ENCODE data around the gene PFKFB4. TPM values are rescaled to one million over a fixed set of nuclear protein-coding genes. Genes with fewer than 3 reads are reported as not detected.

PFKFB4 gene
- polyA plus RNA-seq, 1 of the 3 experiments (the other 2 are of a cell fraction) = 5.7 TPM

GRCh38 chr3:48569400-48569799 is 12.8 kb upstream of the PFKFB4 start:
- Histone ChIP-seq H2AFZ (ENCODE audit: low read depth) (no peak overlapping the region), H3K36me3 (replicated peaks in 1 of 2; ENCODE audit: control insufficient read depth in 1 of 2, insufficient read depth in 2 of 2, low read length in 1 of 2) (no peaks in the 10 kb centered on the region), H4K20me1 (ENCODE audit: insufficient read depth) (no peaks in the 10 kb centered on the region), H3K9me3 (no peaks in the 10 kb centered on the region), H3K9ac (no peak overlapping the region), H3K27me3 (ENCODE audit: insufficient read depth) (no peaks in the 10 kb centered on the region), H3K4me3 (ENCODE audit: low read depth in 2 of 2, low read length in 1 of 2) (no peak overlapping the region), H3K4me2 (no peak overlapping the region), H3K27ac (ENCODE audit: low read depth in 2 of 2, low read length in 1 of 2) (no peak overlapping the region), H3K79me2 (ENCODE audit: insufficient read depth) (no peaks in the 10 kb centered on the region), H3K9me2 (no peaks in the 10 kb centered on the region), H3K4me1 (ENCODE audit: control insufficient read depth in 1 of 2, insufficient read depth in 2 of 2, low read depth in 1 of 2, low read length in 1 of 2) (peaks cover 17 to 21% of the 10 kb centered on the region in 2 experiments; a peak in 3 of 4 replicates), H3F3A (replicated peaks; ENCODE audit: insufficient read depth) (peaks cover 3% of the 10 kb centered on the region)
- no peak for DNase-seq
- TF ChIP-seq, protein P1, sequence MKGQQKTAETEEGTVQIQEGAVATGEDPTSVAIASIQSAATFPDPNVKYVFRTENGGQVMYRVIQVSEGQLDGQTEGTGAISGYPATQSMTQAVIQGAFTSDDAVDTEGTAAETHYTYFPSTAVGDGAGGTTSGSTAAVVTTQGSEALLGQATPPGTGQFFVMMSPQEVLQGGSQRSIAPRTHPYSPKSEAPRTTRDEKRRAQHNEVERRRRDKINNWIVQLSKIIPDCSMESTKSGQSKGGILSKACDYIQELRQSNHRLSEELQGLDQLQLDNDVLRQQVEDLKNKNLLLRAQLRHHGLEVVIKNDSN (IDR thresholded peaks at IDR 0.05; ENCODE audit: borderline replicate concordance, low read depth) = no peak
- no peak for TF ChIP-seq TCF12 (IDR thresholded peaks at IDR 0.05)
- POLR2A ChIA-PET = no interaction called here
- WGBS (ENCODE audit: low lambda C conversion rate) = 89% methylated on average over 7 of the region's 10 CpGs
- CTCF ChIA-PET = no interaction called here

DNA sequence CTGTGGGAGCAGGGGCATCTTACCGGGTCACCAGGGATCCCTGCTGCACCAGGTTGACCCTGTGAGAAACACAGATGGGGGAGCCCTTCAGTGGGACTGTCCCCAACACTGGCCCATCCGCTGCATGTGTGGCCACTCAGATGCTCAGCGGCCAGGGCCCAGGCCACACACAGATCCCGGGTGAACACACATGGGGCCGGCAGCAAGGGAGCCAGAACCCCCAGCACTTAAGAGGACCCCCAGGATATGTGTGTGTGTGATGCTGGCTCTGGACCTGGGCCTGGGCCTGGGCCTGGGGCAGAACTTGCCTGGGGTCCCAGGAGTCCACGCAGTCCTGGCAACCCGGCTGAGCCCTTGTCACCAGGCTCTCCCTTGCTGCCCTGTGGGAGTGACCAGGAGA is 11.9 kb upstream of the PFKFB4 start:
- 100% methylated on average over 2 of the region's 7 CpGs for WGBS (ENCODE audit: low lambda C conversion rate)
- ChIA-PET POLR2A (no interaction called here), CTCF (no interaction called here)

DNA sequence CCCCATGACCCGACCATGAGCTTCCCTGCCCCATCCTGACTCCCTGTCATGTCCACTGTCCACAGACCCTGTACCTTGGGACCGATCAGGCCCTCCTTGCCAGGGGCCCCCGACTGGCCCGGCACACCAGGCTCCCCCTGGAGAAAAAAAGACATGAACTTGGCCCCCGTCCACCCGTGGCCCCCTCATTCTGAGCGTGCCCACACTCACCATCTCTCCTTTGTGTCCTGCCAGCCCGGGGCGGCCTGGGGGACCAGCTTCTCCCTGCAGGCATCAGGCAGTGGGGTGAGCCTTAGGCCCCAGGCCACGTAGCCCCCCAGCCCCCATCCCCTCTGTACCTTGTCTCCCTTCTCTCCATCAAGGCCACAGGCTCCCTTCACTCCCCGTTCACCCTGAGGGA is 10.9 kb upstream of the PFKFB4 start:
- H3K79me2 ChIP-seq (ENCODE audit: insufficient read depth) = no peaks in the 10 kb centered on the region
- H3K4me2 ChIP-seq = no peak overlapping the region
- no peak for DNase-seq
- H3K36me3 ChIP-seq (replicated peaks in 1 of 2; ENCODE audit: control insufficient read depth in 1 of 2, insufficient read depth in 2 of 2, low read length in 1 of 2) = no peaks in the 10 kb centered on the region
- H3K27ac ChIP-seq (ENCODE audit: low read depth in 2 of 2, low read length in 1 of 2) = no peak overlapping the region
- no peak overlapping the region for H2AFZ ChIP-seq (ENCODE audit: low read depth)
- ChIA-PET POLR2A (no interaction called here), CTCF (no interaction called here)
- H3K4me1 ChIP-seq (ENCODE audit: control insufficient read depth in 1 of 2, insufficient read depth in 2 of 2, low read depth in 1 of 2, low read length in 1 of 2) = peaks cover 33 to 39% of the 10 kb centered on the region in 2 experiments; a peak in 3 of 4 replicates
- no peaks in the 10 kb centered on the region for H3K9me2 ChIP-seq
- H4K20me1 ChIP-seq (ENCODE audit: insufficient read depth) = no peaks in the 10 kb centered on the region
- H3F3A ChIP-seq (replicated peaks; ENCODE audit: insufficient read depth) = peaks cover 15% of the 10 kb centered on the region
- H3K27me3 ChIP-seq (ENCODE audit: insufficient read depth) = no peaks in the 10 kb centered on the region
- H3K4me3 ChIP-seq (ENCODE audit: low read depth in 2 of 2, low read length in 1 of 2) = no peak overlapping the region
- H3K9me3 ChIP-seq = no peaks in the 10 kb centered on the region
- 97% methylated on average over 11 of the region's 11 CpGs for WGBS (ENCODE audit: low lambda C conversion rate)
- H3K9ac ChIP-seq = no peak overlapping the region
- TF ChIP-seq FOSL2 (IDR thresholded peaks at IDR 0.05; ENCODE audit: borderline replicate concordance, low read depth) = no peak
- no peak for TF ChIP-seq FOXJ3 (CRISPR knock-in tag; IDR thresholded peaks at IDR 0.05)
- no peak for TF ChIP-seq SMC3 (IDR thresholded peaks at IDR 0.05; ENCODE audit: low read depth, low read length)
- TF ChIP-seq USF2 (IDR thresholded peaks at IDR 0.05; ENCODE audit: borderline replicate concordance, low read depth, low read length) = no peak
- TF ChIP-seq, protein P2, sequence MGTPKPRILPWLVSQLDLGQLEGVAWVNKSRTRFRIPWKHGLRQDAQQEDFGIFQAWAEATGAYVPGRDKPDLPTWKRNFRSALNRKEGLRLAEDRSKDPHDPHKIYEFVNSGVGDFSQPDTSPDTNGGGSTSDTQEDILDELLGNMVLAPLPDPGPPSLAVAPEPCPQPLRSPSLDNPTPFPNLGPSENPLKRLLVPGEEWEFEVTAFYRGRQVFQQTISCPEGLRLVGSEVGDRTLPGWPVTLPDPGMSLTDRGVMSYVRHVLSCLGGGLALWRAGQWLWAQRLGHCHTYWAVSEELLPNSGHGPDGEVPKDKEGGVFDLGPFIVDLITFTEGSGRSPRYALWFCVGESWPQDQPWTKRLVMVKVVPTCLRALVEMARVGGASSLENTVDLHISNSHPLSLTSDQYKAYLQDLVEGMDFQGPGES (IDR thresholded peaks at IDR 0.05; ENCODE audit: low read depth, low read length) = no peak
- no peak for TF ChIP-seq RAD21 (IDR thresholded peaks at IDR 0.05; ENCODE audit: low read length)
- no peak for TF ChIP-seq RFX5 (IDR thresholded peaks at IDR 0.05; ENCODE audit: low read length)
- TF ChIP-seq NFIC (IDR thresholded peaks at IDR 0.05; ENCODE audit: borderline replicate concordance) = no peak
- no peak for TF ChIP-seq TAF1 (IDR thresholded peaks at IDR 0.05; ENCODE audit: borderline replicate concordance, low read depth, low read length)
- no peak for TF ChIP-seq ELF1 (IDR thresholded peaks at IDR 0.05)
- TF ChIP-seq, protein P3, sequence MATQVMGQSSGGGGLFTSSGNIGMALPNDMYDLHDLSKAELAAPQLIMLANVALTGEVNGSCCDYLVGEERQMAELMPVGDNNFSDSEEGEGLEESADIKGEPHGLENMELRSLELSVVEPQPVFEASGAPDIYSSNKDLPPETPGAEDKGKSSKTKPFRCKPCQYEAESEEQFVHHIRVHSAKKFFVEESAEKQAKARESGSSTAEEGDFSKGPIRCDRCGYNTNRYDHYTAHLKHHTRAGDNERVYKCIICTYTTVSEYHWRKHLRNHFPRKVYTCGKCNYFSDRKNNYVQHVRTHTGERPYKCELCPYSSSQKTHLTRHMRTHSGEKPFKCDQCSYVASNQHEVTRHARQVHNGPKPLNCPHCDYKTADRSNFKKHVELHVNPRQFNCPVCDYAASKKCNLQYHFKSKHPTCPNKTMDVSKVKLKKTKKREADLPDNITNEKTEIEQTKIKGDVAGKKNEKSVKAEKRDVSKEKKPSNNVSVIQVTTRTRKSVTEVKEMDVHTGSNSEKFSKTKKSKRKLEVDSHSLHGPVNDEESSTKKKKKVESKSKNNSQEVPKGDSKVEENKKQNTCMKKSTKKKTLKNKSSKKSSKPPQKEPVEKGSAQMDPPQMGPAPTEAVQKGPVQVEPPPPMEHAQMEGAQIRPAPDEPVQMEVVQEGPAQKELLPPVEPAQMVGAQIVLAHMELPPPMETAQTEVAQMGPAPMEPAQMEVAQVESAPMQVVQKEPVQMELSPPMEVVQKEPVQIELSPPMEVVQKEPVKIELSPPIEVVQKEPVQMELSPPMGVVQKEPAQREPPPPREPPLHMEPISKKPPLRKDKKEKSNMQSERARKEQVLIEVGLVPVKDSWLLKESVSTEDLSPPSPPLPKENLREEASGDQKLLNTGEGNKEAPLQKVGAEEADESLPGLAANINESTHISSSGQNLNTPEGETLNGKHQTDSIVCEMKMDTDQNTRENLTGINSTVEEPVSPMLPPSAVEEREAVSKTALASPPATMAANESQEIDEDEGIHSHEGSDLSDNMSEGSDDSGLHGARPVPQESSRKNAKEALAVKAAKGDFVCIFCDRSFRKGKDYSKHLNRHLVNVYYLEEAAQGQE (IDR thresholded peaks at IDR 0.05; ENCODE audit: low read depth, low read length) = no peak

More for the DNA sequence above, 11.9 kb upstream of the PFKFB4 start:
- Histone ChIP-seq H3K4me2 (no peak overlapping the region), H3K4me1 (ENCODE audit: control insufficient read depth in 1 of 2, insufficient read depth in 2 of 2, low read depth in 1 of 2, low read length in 1 of 2) (peaks cover 26 to 31% of the 10 kb centered on the region in 2 experiments; a peak in 3 of 4 replicates), H3K9me2 (no peaks in the 10 kb centered on the region), H4K20me1 (ENCODE audit: insufficient read depth) (no peaks in the 10 kb centered on the region), H3F3A (replicated peaks; ENCODE audit: insufficient read depth) (peaks cover 6% of the 10 kb centered on the region), H3K79me2 (ENCODE audit: insufficient read depth) (no peaks in the 10 kb centered on the region), H3K9ac (no peak overlapping the region), H3K27ac (ENCODE audit: low read depth in 2 of 2, low read length in 1 of 2) (no peak overlapping the region), H3K27me3 (ENCODE audit: insufficient read depth) (no peaks in the 10 kb centered on the region), H2AFZ (ENCODE audit: low read depth) (no peak overlapping the region), H3K4me3 (ENCODE audit: low read depth in 2 of 2, low read length in 1 of 2) (no peak overlapping the region), H3K36me3 (replicated peaks in 1 of 2; ENCODE audit: control insufficient read depth in 1 of 2, insufficient read depth in 2 of 2, low read length in 1 of 2) (no peaks in the 10 kb centered on the region), H3K9me3 (no peaks in the 10 kb centered on the region)
- DNase-seq = no peak
- TF ChIP-seq NRF1 (IDR thresholded peaks at IDR 0.05; ENCODE audit: low read depth, low read length) (no peak), RXRA (IDR thresholded peaks at IDR 0.05; ENCODE audit: borderline replicate concordance, low read depth) (no peak)
- TF ChIP-seq, protein P2 (IDR thresholded peaks at IDR 0.05; ENCODE audit: low read depth, low read length) = no peak
